PFSK-1 (cell line): ENCODE data around the gene EIF4ENIF1.

Source experiments
- FOXP2 ChIP-seq: optimal IDR thresholded peaks from 2 replicates; pipeline ENCODE3; 2011; ENCODE audit warnings: borderline replicate concordance, control low read depth, inconsistent platforms; ENCODE audit not compliant: insufficient read depth; ENCODE audit errors: extremely low read length, extremely low read depth
- POLR2AphosphoS5 ChIP-seq: IDR thresholded peaks from 2 replicates; pipeline ENCODE4 v1.6.1; 2012; ENCODE audit warnings: low read depth, mild to moderate bottlenecking, control low read depth, low read length, moderate library complexity
- REST ChIP-seq, 2 experiments: IDR thresholded peaks; 2 replicates each; pipeline versions ENCODE4 v1.6.1 to v1.8.0; 2011 to 2012; ENCODE audit warnings: low read depth in 2 of 2, low read length in 2 of 2, control low read depth in 1 of 2, inconsistent platforms in 1 of 2, mild to moderate bottlenecking in 1 of 2, moderate library complexity in 1 of 2; ENCODE audit not compliant: insufficient read depth in 1 of 2
- SIN3A ChIP-seq: IDR thresholded peaks from 2 replicates; pipeline ENCODE4 v1.6.1; 2012; ENCODE audit warnings: mild to moderate bottlenecking, low read length, moderate library complexity, borderline replicate concordance; ENCODE audit not compliant: insufficient read depth

DNA sequence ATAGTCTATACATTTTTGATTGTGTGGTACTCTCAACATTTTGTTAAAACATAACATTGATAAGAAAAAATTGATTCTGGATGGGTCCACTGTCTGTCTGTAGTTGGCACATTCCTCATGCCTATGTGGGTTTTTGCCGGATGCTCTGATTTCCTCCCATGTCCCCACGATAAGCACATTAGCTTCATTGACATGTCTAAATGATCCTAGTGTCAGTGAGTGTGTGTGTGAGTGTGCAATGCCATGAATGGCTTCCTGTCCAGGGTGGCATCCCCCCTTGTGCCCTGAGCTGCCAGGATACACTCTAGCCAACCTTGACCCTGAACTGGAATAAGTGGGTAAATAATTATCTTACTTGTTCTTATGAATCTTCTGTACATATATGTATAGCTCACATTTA, 12.1 kb upstream of the EIF4ENIF1 start:
- TF ChIP-seq REST (IDR thresholded peaks at IDR 0.05; ENCODE audit: insufficient read depth in 1 of 2, low read depth in 2 of 2, low read length in 2 of 2): no peak
- no peak for TF ChIP-seq POLR2AphosphoS5
- TF ChIP-seq SIN3A: no peak
- no peak for TF ChIP-seq FOXP2
